ENCODE results near the gene FRS3. TPM values are rescaled to one million over a fixed set of nuclear protein-coding genes. Genes with fewer than 3 reads are reported as not detected.

Gene FRS3
- total and polyA plus RNA-seq, 9 of the 15 experiments (the other 6 are each of a cell fraction or from before 2014, with no cell fraction given) = 0.03 to 3.7 (median 1.6) TPM

- Histone ChIP-seq H3K27me3 (ENCODE audit: control insufficient read depth in 2 of 2, insufficient read depth in 2 of 2, low read length in 2 of 2) (peaks cover 0 to 32% of the 10 kb centered on the region in 2 experiments; a peak in 2 of 5 replicates), H3K4me1 (replicated peaks in 1 of 2; ENCODE audit: control insufficient read depth in 2 of 2, insufficient read depth in 2 of 2, low read length in 2 of 2) (peaks cover 5 to 25% of the 10 kb centered on the region in 2 experiments), H3K4me3 (no peak overlapping the region), H3K9me3 (replicated peaks; ENCODE audit: control insufficient read depth, insufficient read depth, low read depth, low read length) (no peaks in the 10 kb centered on the region), H3K27ac (ENCODE audit: extremely low read depth, low read depth, low read length) (no peak overlapping the region), H3K9ac (ENCODE audit: insufficient read depth in 1 of 2, low read depth in 2 of 2, low read length in 2 of 2) (no peak overlapping the region), H3K4me2 (ENCODE audit: insufficient read depth, low read length) (no peak overlapping the region), H3K79me2 (ENCODE audit: control insufficient read depth, insufficient read depth, low read length) (no peaks in the 10 kb centered on the region), H2AFZ (ENCODE audit: low read depth, low read length) (no peak overlapping the region), H4K20me1 (replicated peaks; ENCODE audit: control insufficient read depth, insufficient read depth, low read length) (peaks cover 9% of the 10 kb centered on the region; the same call in 1 of the 2 replicates), H3K36me3 (ENCODE audit: control insufficient read depth, insufficient read depth, low read length) (no peaks in the 10 kb centered on the region), H3K9me1 (ENCODE audit: control insufficient read depth, insufficient read depth, low read length) (no peaks in the 10 kb centered on the region)
- CTCF ChIA-PET (ENCODE audit: low intra/inter-chr PET ratio) = no interaction called here
- POLR2A ChIA-PET = interaction anchor here (0.7 to 1.2 kb wide), 2 partner anchors 13 to 99 kb away, joined by 3 read pairs; no protein-coding TSS in a partner anchor
- no peak for ATAC-seq
- BruUV-seq (replicated peaks) = no TSS peak
- in situ Hi-C loops (cut with MboI) (no loop called here), intact Hi-C loops (cut with micrococcal nuclease) (no loop called here)
- FAIRE-seq = no peak
- 6% methylated on average over 7 of the region's 7 CpGs for WGBS (ENCODE audit: insufficient coverage, low coverage, missing lambda C conversion rate)
- no peak for DNase-seq (ENCODE audit: extremely low read depth in 1 of 4, low spot score in 3 of 4)
- TF ChIP-seq MAZ (CRISPR knock-in tag; conservative IDR thresholded peaks at IDR 0.05 in 1 of 2, IDR thresholded peaks at IDR 0.05 in 1 of 2) (no peak), KLF10 (CRISPR knock-in tag; IDR thresholded peaks at IDR 0.05) (no peak), DPF2 (IDR thresholded peaks at IDR 0.05) (no peak), THAP12 (CRISPR knock-in tag; IDR thresholded peaks at IDR 0.05) (no peak), ZNF76 (CRISPR knock-in tag; IDR thresholded peaks at IDR 0.05; ENCODE audit: borderline replicate concordance) (no peak), SIRT6 (IDR thresholded peaks at IDR 0.05; ENCODE audit: low read depth, low read length) (no peak), SMC3 (conservative IDR thresholded peaks at IDR 0.05; ENCODE audit: insufficient read depth, low read depth, low read length) (no peak), ZNF121 (CRISPR knock-in tag; conservative IDR thresholded peaks at IDR 0.05) (no peak), ARHGAP35 (IDR thresholded peaks at IDR 0.05; ENCODE audit: partially characterized antibody) (no peak)
Observed at GRCh38 chr6:41729624-41730023, 50.1 kb downstream of the FRS3 start.

All from K562 (cell line).